ENCODE results near the gene RNGTT.

DNA sequence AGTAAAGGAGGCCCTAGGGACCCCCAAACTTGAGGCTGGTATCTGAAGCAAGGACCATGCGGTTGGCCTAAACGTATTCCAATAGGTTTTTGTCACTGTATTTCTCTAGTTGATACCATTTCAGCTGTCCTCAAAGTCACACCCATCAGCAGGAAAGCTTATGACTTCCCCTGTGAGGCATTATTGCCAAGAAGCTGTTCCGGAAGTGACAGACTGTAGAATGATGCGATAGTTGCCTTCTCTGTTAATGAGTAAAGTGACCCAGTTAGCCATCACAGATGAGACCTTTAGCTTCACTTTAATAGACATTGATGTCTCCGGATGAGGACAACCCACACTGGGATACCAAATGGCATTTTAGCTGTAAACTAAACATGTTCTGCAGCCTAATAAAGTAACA is 147.9 kb downstream of the RNGTT start:
- TF ChIP-seq, protein P1, sequence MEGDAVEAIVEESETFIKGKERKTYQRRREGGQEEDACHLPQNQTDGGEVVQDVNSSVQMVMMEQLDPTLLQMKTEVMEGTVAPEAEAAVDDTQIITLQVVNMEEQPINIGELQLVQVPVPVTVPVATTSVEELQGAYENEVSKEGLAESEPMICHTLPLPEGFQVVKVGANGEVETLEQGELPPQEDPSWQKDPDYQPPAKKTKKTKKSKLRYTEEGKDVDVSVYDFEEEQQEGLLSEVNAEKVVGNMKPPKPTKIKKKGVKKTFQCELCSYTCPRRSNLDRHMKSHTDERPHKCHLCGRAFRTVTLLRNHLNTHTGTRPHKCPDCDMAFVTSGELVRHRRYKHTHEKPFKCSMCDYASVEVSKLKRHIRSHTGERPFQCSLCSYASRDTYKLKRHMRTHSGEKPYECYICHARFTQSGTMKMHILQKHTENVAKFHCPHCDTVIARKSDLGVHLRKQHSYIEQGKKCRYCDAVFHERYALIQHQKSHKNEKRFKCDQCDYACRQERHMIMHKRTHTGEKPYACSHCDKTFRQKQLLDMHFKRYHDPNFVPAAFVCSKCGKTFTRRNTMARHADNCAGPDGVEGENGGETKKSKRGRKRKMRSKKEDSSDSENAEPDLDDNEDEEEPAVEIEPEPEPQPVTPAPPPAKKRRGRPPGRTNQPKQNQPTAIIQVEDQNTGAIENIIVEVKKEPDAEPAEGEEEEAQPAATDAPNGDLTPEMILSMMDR (IDR thresholded peaks at IDR 0.05), result no peak
- no peak for TF ChIP-seq POLR2A (IDR thresholded peaks at IDR 0.05)
